ENCODE results near the gene ERVFRD-1.

ERVFRD-1 gene

DNA sequence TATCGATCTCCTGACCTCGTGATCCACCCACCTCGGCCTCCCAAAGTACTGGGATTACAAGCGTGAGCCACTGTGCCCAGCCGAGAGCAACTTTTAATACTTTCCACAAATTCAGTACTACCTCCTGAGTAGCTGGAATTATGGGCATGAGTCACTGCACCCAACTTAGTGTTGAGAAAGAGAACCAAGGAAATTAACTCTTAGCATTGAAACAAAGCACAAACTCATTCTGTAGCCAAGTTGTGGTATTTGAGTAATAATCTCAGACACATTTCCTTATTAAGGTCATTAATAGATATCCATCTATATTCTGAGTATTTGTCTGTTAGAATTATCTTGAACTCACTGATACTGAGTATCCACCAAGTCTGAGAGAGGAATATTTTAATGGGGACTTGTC lies 53.1 kb downstream of the ERVFRD-1 start:
- no peak for DNase-seq (ENCODE audit: low spot score)
- TF ChIP-seq CTCF (IDR thresholded peaks at IDR 0.05; ENCODE audit: extremely low read depth, missing control alignments): no peak

GRCh38 chr6:11056871-11057270 lies 54.7 kb downstream of the ERVFRD-1 start:
- no peak for DNase-seq (ENCODE audit: low spot score)
- TF ChIP-seq CTCF (IDR thresholded peaks at IDR 0.05; ENCODE audit: extremely low read depth, missing control alignments): no peak

GRCh38 chr6:11055127-11055627 lies 56.3 kb downstream of the ERVFRD-1 start:
- no peak for TF ChIP-seq CTCF (IDR thresholded peaks at IDR 0.05; ENCODE audit: extremely low read depth, missing control alignments)
- DNase-seq (ENCODE audit: low spot score): no peak

GRCh38 chr6:11054722-11055121 lies 56.8 kb downstream of the ERVFRD-1 start:
- no peak for TF ChIP-seq CTCF (IDR thresholded peaks at IDR 0.05; ENCODE audit: extremely low read depth, missing control alignments)
- DNase-seq (ENCODE audit: low spot score): no peak

DNA sequence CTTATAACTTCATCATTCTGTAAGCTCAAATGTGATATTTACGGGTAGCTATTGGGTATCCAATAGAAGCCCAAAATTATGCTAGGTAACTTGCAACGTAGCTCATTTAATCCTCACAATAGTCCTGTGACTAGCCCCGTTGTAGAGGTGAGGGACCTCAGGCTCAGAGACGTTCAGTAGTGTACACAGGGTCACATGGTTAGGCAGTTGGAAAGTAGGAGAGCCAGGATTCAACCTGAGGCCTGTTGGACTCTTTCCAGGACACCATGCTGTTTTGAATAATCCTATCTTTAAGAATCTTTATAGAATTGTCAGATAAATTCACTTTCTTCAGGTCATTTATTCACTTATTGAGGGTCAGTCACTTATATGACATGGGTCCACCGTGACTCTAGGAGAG lies 58.2 kb downstream of the ERVFRD-1 start:
- no peak for TF ChIP-seq CTCF (IDR thresholded peaks at IDR 0.05; ENCODE audit: extremely low read depth, missing control alignments)
- DNase-seq (ENCODE audit: low spot score): no peak

Data from GM20000 (cell line).